NCI-H1417 treated with DMSO at 0.1 percent for 48 hours (cell line): ENCODE data around the gene RREB1.

ENCODE experiments used
- DNase-seq: peaks from one replicate; lab custom pipeline; 2025; lab: John Stamatoyannopoulos, UW

RREB1 gene

DNA sequence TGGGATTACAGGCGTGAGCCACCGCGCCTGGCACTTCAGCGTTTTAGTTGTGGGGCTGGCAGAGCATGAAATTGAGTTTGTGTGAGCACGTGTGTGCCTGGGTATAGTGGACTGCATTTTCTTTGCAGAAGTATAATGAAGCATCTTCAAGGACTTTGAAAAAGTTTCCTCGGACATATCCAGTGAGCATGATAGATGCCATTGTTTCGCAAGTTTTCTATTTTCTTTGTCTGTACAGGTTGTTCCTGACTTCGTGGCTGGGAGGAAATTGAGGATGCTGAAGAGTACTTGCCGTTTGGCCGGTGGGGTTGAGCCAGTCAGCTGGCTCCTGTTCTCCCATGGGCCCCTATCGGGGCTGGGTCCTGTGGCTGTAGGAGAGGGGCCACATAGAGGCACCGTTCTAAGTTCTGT lies 55.9 kb downstream of the RREB1 start:
- DNase-seq = no peak

- DNase-seq = no peak
Observed at GRCh38 chr6:7164536-7165001, 56.8 kb downstream of the RREB1 start.

GRCh38 chr6:7165002-7165889 lies 57.5 kb downstream of the RREB1 start:
- DNase-seq = no peak

GRCh38 chr6:7165890-7166267 lies 58.1 kb downstream of the RREB1 start:
- no peak for DNase-seq

DNA sequence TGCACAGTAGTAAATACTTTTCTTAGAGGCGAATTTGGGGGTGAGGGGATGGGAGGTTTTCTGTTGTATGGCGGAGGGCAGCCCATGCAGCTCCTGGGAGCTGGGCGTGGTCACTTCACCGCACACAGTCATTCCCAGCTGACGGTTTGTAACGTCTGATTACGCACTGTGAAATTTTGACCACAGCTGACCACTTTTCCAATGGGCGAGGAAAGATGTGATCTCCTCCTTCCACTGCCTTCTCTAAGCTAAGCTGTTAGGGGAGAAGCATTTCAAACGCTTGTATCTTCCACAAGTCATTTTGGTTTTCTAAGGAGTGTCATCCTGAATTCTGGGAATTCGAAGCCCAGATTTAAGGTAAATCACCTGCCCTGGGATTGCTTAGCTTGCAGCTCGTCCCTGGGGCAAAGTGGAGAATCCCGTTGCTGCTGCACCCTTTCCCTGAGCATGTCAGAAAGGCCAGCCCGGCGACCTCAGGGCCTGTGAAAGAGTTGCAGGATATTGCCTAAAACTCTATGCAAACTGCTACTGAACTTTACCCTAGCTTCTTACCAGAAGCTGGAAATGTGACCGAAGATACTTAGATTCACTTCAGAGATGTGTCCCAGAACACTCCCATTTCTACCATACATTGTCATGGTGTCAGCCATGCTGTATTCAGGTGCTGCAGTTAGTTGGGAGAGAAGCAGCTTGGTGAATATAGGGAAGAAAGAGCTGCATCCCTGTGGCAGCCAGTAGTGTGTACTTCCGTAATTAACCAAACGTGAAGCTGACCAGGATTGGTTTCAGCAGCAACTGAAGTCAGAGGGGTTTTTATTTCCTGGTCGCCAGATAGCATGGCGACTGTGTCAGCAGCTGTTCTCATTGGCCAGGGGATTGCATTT lies 58.9 kb downstream of the RREB1 start:
- DNase-seq = no peak

GRCh38 chr6:7169296-7169721 lies 61.5 kb downstream of the RREB1 start:
- no peak for DNase-seq

- DNase-seq = no peak
Observed at GRCh38 chr6:7170117-7170732, 62.5 kb downstream of the RREB1 start.

DNA sequence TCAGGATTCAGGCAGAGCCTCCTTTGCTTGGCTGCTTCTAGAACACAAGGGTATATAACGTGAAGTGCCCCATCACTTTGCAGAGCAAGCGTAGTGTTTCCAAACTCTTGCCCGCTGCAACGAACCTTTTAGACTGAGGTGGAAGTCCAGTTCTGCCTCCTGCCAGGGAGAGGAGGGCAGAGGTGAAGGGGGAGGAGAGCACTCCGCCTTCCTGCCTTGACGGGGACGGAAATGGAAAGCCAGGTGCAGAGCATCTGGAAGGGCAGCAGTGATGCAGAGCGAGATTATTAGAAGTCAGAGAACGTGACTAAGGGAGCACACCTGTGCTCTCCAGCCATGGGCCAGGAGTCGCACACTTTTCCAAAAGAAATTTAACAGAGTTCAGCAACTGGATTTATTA lies 63.4 kb downstream of the RREB1 start:
- no peak for DNase-seq

DNA sequence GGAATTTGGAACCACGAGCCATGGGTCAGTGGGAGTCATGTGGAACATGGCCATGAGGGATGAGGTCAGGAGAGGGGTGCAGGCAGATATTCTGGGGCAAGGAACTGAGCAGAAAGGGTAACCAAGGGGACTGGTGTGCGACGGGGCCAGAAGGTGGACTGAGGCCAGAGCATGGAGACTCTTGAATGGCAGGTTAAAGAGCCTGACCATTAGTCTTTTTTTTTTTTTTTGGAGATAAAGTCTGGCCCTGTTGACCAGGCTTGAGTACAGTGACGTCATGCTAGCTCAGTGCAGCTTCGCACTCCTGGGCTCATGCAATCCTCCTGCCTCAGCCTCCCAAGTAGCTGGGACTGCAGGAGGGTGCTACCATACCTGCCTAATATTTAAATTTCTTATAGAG lies 64.0 kb downstream of the RREB1 start:
- no peak for DNase-seq

GRCh38 chr6:7172649-7173048 lies 64.9 kb downstream of the RREB1 start:
- DNase-seq = no peak

GRCh38 chr6:7173843-7174503 lies 66.2 kb downstream of the RREB1 start:
- no peak for DNase-seq

DNA sequence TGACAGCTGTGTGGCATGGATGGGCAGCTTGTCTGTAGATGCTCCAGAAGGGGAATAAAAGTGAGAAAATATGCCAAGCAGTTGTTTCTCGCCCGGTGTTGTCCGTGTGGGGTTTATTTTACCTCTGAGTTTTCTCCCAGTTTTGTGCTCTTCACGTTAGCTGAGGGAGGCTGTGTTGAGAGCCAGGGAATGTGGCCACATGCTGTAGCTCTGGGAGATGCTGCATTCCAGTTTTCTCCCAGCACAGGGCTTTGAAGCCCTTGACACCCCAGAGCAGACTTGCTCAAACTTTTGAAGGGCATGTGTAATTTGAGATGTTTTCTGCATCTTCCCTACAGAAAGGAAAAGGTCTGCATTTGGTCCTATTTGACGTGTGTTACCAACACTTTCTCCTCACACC lies 67.7 kb downstream of the RREB1 start:
- no peak for DNase-seq

- DNase-seq = no peak
Observed at GRCh38 chr6:7176208-7176607, 68.4 kb downstream of the RREB1 start.

DNA sequence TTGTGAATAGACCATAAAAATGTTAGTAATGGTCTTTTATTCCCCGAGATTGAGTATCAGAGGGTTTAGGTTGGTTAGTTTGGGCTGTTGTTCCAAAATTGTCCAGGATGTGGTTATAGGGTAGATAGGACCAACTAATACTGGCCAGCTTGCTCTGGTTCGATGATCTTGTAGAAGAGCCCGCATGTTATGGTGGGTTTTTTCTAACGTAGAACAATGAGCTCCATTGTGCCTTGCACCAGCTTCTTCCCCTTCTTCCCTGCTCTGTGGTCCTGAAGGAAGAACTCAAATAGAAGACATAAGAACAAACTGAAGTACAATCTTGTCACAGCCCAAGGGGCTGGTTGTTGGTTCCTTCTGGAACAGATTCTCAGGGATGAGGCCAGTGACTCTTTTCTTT lies 70.5 kb downstream of the RREB1 start:
- no peak for DNase-seq

DNA sequence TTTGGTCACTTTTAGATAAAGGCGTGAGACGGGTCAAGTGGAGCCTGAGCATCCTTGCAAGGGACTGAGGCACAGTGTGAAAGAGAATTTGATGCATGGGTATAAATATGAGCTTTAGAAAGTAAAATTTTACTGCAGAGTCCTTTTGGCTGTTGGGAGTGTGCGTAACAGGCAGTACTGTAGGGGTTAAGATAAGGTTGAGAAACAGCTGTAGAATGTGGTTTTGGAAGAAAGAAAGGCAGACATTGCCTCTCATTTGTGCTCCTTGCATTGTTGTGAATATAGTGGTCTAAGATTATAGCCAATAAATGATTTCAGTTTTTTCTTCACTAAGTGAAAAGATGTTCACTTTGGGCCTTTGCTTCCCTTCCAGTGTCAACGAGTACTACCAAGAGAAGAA lies 73.0 kb downstream of the RREB1 start:
- DNase-seq = no peak

DNA sequence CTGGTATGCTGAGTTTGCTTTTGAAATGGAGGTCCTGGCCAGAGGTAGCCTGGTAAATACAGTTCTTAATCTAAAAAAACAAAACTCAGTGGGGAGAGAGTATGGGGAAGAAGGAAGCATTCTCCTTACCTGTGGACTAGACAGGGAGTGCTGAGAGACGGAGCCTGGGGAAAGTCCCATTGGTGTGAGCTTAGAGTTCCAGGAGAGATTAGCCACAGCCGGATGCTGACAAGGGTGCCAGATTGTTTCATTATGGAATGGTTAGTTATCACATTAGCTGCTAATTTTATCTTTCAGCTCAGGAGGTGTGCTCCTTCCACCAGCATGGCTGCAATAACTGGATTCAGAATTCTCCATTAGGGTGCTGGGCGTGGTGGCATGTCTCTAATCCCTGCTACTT lies 75.9 kb downstream of the RREB1 start:
- DNase-seq = no peak

DNA sequence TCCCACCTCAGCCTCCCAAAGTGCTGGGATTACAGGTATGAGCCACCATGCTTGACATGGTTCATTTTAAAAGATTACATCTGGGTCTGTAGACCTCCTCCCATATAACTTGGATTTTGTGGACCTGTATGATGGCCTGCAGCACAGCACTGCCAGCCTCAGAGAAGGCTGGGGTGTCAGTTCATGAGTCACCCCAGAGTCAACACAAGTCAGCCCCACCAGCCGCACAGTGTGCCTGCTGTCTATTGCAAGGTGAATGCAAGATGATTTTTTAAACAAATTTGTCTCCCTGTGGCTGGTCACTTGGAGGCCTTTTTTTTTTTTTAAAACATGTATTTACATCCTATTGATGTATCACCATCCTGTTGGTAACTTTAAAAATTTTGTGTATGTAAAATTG lies 76.7 kb downstream of the RREB1 start:
- no peak for DNase-seq

DNA sequence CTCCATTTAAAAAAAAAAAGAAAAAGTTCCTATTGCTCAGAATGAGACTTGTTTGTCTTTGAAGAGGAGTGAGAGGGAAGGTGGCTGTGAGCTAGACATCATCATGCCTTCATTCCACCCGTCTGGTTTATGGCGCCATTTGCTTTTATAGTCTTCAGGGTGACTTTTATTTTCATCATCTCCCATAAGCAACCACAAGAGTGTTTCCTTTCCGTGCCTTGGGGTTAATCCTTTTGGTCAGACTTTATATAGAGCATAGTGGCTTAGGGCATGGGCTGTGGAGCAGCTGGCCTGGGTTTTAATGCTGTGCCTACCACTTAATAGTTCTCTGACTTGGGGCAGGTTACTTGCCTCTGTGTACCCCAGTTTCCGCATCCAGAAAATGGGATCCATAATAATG lies 77.8 kb downstream of the RREB1 start:
- no peak for DNase-seq

- DNase-seq = no peak
Observed at GRCh38 chr6:7188492-7188891, 80.7 kb downstream of the RREB1 start.

GRCh38 chr6:7189101-7189758 lies 81.5 kb downstream of the RREB1 start:
- DNase-seq = no peak

DNA sequence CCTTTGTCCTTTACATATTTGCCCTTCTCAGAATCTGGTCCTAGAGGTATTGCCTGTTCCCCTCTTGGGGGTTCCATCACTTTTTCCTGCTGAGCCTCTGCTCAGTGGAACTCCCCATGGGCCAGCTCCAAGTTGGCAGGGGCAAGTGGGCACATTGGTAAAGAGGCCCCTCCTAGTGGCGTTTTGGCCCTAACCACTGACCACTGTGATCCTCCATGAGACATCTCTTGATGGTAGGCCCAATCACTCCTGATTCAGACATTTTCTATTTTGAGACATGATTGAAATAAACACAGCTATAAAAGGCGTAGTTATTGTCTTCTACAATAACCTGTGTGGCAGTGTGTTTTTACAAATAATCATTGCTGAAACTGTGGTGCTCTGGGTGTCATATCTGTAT lies 83.0 kb downstream of the RREB1 start:
- DNase-seq = no peak
